Skeletal muscle tissue (tissue), 4 donors: ENCODE data around the gene CNTNAP5. TPM values are rescaled to one million over a fixed set of nuclear protein-coding genes. Genes with fewer than 3 reads are reported as not detected.

Source experiments
- H3K27ac ChIP-seq: one replicate; pipeline ENCODE4 v1.7.0; 2013; ENCODE audit warnings: mild to moderate bottlenecking, low read depth, low read length, inconsistent platforms
- H3K27me3 ChIP-seq, 3 donors: one replicate each; pipeline ENCODE4 v1.7.0; 2013; ENCODE audit warnings: low read length in 3 of 3; ENCODE audit not compliant: control insufficient read depth in 3 of 3, insufficient read depth in 3 of 3
- H3K36me3 ChIP-seq, 3 donors: one replicate each; pipeline ENCODE4 v1.7.0; 2013; ENCODE audit warnings: low read length in 3 of 3; ENCODE audit not compliant: control insufficient read depth in 3 of 3, insufficient read depth in 3 of 3
- H3K4me1 ChIP-seq, 3 donors: one replicate each; pipeline ENCODE4 v1.7.0; 2013; ENCODE audit warnings: low read length in 3 of 3, mild to moderate bottlenecking in 3 of 3; ENCODE audit not compliant: control insufficient read depth in 3 of 3, insufficient read depth in 3 of 3
- H3K4me3 ChIP-seq, 3 donors: one replicate each; pipeline ENCODE4 v1.7.0; 2013; ENCODE audit warnings: low read length in 3 of 3
- H3K9ac ChIP-seq, 3 donors: one replicate each; pipeline ENCODE4 v1.7.0; 2013; ENCODE audit warnings: low read length in 3 of 3, mild to moderate bottlenecking in 3 of 3, moderate library complexity in 2 of 3, low read depth in 1 of 3
- H3K9me3 ChIP-seq, 3 donors: one replicate each; pipeline ENCODE4 v1.7.0; 2013; ENCODE audit warnings: low read length in 3 of 3; ENCODE audit not compliant: control insufficient read depth in 3 of 3
- total RNA-seq: library from RNA; depleted of rRNA; stranded (reverse); fragments of >200 nt; gene quantifications from one replicate; pipeline ENCODE4 v1.2.3, GENCODE V29; 2014
- donor health status: Osteomylitis.

The CNTNAP5 gene
- total RNA-seq, 1 donor from 2014 or later, result not detected

DNA sequence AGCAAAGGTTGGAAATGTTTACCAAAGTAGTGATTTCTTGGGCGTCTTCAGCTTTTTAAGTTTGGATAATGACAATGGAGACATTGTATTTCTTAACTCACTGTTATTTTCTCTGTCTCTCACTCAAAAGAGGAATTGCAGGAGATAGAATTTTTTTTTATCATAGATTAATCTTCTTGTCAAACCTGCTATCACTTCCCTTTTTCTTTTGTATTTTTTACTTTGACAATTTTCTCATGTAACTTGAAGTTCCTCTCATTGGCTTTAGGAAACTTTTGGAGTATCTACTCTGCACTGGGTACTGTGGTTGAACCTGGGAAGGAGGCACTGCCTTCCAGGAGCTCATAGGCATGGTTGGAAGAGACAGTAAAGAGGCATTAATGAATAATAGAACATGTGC, 489.1 kb downstream of the CNTNAP5 start:
- no peaks in the 10 kb centered on the region for H3K4me1 ChIP-seq
- H3K9ac ChIP-seq, result no peak overlapping the region
- no peak overlapping the region for H3K27ac ChIP-seq

DNA sequence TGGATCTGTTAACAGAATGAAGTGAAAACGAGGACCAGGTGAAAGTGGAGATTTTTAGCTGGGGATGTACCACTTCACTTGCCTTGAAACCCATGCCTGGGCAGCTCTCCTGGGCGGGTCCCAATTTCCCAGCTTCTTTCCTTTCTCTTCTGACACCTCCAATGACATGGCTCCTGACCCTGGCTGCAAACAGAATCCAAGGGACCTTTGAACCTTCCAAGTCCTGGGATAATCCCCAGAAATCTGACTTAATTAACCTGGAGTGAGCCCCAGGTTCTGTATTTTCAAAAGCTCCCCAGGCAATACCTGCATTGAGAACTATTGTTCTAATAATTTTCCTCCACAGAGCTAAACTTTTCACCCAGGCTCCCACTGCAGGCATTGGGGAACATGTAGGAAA, 495.9 kb downstream of the CNTNAP5 start:
- H3K27ac ChIP-seq, result no peak overlapping the region
- no peak overlapping the region for H3K9ac ChIP-seq
- no peaks in the 10 kb centered on the region for H3K27me3 ChIP-seq
- H3K9me3 ChIP-seq, result peaks cover 0 to 2% (median 0%) of the 10 kb centered on the region in 3 donors
- H3K36me3 ChIP-seq, result no peaks in the 10 kb centered on the region
- H3K4me1 ChIP-seq, result no peaks in the 10 kb centered on the region
- H3K4me3 ChIP-seq, result no peak overlapping the region

More for the DNA sequence above, 489.1 kb downstream of the CNTNAP5 start:
- Histone ChIP-seq H3K27me3 (no peaks in the 10 kb centered on the region), H3K4me3 (no peak overlapping the region), H3K9me3 (peaks cover 0 to 2% (median 0%) of the 10 kb centered on the region in 3 donors), H3K36me3 (no peaks in the 10 kb centered on the region)

DNA sequence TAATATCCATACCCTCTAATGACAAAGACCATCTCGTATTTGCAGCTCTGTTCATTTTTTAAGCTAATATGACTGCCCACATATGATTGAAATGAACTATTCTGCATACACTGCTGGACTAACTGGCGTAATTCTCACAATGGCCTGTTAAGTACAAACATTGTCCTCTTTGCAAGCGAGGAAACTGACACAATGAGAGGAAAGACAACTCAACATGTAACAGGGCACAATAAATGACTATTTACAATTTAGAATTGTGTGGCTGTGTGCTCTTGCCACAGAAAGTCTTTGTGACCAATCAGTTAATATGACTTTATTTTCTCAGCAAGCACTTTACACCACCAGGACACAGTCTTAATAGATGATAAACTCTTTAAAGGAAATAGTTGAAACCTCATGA, 498.0 kb downstream of the CNTNAP5 start:
- H3K4me3 ChIP-seq, result no peak overlapping the region
- no peaks in the 10 kb centered on the region for H3K36me3 ChIP-seq
- H3K9me3 ChIP-seq, result no peaks in the 10 kb centered on the region
- no peak overlapping the region for H3K9ac ChIP-seq
- no peak overlapping the region for H3K27ac ChIP-seq
- H3K27me3 ChIP-seq, result no peaks in the 10 kb centered on the region
- no peaks in the 10 kb centered on the region for H3K4me1 ChIP-seq

DNA sequence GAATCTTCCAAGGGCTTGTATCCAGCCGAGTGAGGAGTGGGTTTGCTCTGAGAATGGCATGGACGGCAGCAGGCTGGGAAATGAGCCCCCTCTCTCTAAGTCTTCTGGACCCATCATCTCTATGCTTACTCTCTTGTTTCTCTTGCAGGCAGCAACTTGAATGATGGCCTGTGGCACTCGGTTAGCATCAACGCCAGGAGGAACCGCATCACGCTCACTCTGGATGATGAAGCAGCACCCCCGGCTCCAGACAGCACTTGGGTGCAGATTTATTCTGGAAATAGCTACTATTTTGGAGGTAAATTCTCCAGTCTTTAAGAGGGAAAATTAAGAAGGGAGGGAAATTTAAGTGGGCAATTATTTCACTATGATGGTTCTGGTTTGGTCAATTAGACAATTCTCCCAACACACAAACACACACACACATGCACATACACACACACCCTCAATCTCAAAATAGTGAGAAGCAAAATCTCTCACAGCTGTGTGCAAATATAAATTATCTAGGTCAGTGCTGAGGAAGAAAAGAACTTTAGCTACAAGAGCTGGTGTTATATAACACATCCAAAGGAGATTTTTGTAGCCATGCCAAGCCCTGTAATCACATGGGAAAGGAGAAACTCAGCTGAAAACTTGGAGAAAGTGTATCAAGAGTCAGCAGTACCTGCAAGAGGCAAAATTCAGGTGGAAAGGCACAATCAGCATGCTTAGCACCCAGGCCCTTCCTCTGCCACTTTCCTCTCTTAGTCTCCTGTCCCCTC, 499.2 kb downstream of the CNTNAP5 start:
- no peak overlapping the region for H3K27ac ChIP-seq
- H3K9ac ChIP-seq, result no peak overlapping the region
- H3K4me1 ChIP-seq, result no peaks in the 10 kb centered on the region
- H3K36me3 ChIP-seq, result no peaks in the 10 kb centered on the region
- no peaks in the 10 kb centered on the region for H3K9me3 ChIP-seq
- H3K27me3 ChIP-seq, result no peaks in the 10 kb centered on the region
- H3K4me3 ChIP-seq, result no peak overlapping the region

DNA sequence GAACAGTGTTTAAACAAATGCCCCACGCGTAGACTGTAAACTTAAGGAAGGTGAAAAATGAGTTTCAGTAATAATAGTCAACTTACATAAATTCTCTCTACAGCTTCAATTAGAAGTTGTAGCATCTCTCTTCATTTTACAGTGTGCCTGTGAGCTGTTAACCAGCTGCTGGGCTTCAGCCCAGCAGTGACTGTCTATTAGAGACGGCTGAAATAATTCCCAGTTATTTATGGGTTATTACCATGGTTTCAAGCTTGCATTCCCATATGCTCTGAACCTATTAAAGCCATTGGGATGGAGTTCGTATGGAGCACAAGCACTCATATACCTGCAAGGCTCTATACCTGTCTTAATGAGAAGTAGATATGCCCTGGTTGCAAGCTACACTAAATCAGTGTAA, 501.1 kb downstream of the CNTNAP5 start:
- H3K36me3 ChIP-seq, result no peaks in the 10 kb centered on the region
- H3K9ac ChIP-seq, result no peak overlapping the region

GRCh38 chr2:124530203-124530602, 505.1 kb downstream of the CNTNAP5 start:
- Histone ChIP-seq H3K4me1 (no peaks in the 10 kb centered on the region), H3K36me3 (no peaks in the 10 kb centered on the region), H3K9me3 (peaks cover 0 to 2% (median 0%) of the 10 kb centered on the region in 3 donors), H3K27me3 (no peaks in the 10 kb centered on the region), H3K4me3 (no peak overlapping the region), H3K27ac (no peak overlapping the region), H3K9ac (no peak overlapping the region)

More for the DNA sequence above, 501.1 kb downstream of the CNTNAP5 start:
- Histone ChIP-seq H3K9me3 (no peaks in the 10 kb centered on the region), H3K4me1 (no peaks in the 10 kb centered on the region), H3K27me3 (no peaks in the 10 kb centered on the region), H3K27ac (no peak overlapping the region), H3K4me3 (no peak overlapping the region)

DNA sequence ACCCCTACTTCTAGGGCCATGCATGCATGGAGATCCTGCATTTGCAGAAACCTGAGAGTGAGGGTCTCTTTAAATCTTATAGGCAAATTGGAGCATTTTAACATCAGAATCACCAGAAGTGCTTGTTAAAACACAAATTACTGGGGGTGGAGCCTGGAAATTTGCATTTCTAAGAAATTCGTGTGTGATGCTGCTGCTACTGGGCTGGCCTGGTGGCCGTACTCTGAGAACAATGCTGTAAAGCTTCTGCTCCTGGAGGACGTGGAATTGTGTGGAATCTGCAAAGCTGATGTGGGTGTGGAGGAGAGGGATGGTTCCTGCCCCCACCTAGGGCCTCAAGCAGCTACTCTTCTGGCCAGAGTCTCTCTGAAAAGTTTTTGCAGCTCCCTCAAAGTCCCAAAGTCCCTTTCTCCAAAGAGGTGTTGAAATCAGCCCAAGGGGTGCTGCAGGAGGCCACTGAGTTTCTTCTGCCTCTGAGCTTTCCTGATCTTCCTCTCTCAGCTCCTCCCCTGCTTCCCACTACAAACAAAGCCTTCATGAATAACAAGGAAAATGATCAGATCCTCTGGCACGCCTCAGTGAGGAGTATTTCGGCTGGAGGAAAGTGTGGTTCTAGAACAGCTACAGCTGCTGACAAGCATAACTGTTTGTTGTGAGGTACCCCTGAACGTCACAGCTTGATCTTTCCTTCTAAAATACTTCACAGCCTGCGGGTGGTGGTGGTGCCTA, 508.3 kb downstream of the CNTNAP5 start:
- Histone ChIP-seq H3K36me3 (no peaks in the 10 kb centered on the region), H3K9me3 (peaks cover 0 to 4% (median 0%) of the 10 kb centered on the region in 3 donors), H3K4me1 (no peaks in the 10 kb centered on the region), H3K27me3 (no peaks in the 10 kb centered on the region), H3K4me3 (no peak overlapping the region), H3K27ac (no peak overlapping the region), H3K9ac (no peak overlapping the region)

DNA sequence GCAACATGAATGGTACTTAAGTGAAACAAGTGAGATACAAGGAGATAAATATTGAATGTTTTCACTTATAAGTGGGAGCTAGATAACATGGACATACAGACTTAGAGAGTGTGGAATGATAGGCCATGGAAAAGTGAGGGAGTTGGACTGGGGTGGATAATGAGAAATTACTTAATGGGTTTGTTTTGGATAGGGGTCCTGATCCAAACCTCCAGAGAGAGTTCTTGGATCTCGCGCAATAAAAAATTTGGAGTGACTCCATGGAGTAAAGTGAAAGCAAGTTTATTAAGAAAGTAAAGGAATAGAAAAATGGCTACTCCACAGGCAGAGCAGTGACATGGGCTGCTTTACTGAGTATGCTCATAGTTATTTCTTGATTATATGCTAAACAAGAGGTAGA, 508.9 kb downstream of the CNTNAP5 start:
- peaks cover 0 to 4% (median 0%) of the 10 kb centered on the region in 3 donors for H3K9me3 ChIP-seq
- H3K9ac ChIP-seq, result no peak overlapping the region
- H3K27me3 ChIP-seq, result no peaks in the 10 kb centered on the region
- H3K4me3 ChIP-seq, result no peak overlapping the region
- no peaks in the 10 kb centered on the region for H3K4me1 ChIP-seq
- no peaks in the 10 kb centered on the region for H3K36me3 ChIP-seq
- no peak overlapping the region for H3K27ac ChIP-seq

DNA sequence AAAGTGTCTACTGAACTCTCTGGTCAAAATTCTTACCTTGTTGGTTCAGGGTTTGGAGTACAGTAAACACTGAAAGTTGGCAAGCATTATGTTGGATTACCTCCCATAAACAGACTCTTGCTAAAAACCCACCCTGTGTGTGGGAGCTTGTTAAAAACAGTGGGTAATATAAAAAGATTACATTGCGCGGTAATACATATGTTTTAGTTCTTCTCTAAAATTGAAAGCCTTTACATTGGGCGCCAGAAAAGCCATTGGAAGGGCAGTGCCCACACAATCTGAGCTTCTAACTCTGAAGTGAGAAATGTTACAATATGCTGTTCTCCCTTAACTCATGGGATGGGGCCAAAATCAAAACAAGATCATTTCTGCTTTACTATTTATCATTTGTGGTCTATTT, 510.7 kb downstream of the CNTNAP5 start:
- Histone ChIP-seq H3K9ac (no peak overlapping the region), H3K27ac (no peak overlapping the region), H3K9me3 (peaks cover 0 to 4% (median 0%) of the 10 kb centered on the region in 3 donors), H3K4me1 (no peaks in the 10 kb centered on the region), H3K27me3 (no peaks in the 10 kb centered on the region), H3K4me3 (no peak overlapping the region), H3K36me3 (no peaks in the 10 kb centered on the region)

DNA sequence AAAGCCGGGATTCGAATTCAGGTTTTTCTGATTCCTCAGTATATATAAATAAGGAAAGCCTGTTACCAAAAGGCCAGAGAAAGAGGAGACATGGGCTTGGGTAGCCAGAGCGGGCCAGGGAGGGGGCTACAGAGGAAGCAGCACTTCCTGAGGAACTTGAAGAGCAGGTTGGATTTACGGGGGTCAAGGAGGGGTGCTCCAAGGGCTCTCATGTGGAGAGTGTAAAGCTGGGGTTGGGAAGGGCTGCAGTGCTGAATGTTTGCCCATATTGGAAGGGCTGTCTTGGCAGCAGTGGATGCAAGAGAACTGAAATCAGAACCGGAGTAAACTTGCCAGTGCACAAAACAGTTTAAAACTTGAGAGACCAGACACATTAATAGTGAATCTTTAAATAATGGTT, 511.5 kb downstream of the CNTNAP5 start:
- Histone ChIP-seq H3K4me3 (no peak overlapping the region), H3K4me1 (no peaks in the 10 kb centered on the region)

More for the DNA sequence above, 511.5 kb downstream of the CNTNAP5 start:
- H3K9me3 ChIP-seq, result peaks cover 0 to 4% (median 0%) of the 10 kb centered on the region in 3 donors
- H3K27ac ChIP-seq, result no peak overlapping the region
- no peaks in the 10 kb centered on the region for H3K27me3 ChIP-seq
- no peak overlapping the region for H3K9ac ChIP-seq
- no peaks in the 10 kb centered on the region for H3K36me3 ChIP-seq
